G401.6 (cell line): Measurements from ENCODE around the gene CREG2.

ENCODE experiments used
- FAIRE-seq: peaks from 2 replicates; lab custom pipeline; 2012; peaks lifted over from hg19 to GRCh38; lab: Jason Lieb, UNC

The CREG2 gene

DNA sequence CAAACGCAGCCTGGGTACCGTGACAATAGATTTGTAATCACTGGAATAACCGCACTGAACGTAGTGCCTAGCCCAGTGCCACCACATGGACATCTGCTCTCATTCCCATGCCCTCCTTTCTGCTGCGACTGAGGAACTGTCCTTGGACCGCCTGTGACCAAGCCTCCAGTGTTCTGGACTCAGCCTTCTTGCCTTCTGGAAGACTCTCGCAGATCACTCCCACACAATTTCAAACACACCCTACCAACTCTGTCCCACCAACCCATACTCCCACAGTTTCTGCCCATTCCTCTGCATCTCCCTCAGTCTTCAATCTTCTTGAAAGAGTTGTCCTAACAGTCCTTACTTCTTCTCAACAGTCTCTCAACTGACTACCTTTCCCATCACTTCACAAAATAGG is 80.9 kb downstream of the CREG2 start:
- no peak for FAIRE-seq

DNA sequence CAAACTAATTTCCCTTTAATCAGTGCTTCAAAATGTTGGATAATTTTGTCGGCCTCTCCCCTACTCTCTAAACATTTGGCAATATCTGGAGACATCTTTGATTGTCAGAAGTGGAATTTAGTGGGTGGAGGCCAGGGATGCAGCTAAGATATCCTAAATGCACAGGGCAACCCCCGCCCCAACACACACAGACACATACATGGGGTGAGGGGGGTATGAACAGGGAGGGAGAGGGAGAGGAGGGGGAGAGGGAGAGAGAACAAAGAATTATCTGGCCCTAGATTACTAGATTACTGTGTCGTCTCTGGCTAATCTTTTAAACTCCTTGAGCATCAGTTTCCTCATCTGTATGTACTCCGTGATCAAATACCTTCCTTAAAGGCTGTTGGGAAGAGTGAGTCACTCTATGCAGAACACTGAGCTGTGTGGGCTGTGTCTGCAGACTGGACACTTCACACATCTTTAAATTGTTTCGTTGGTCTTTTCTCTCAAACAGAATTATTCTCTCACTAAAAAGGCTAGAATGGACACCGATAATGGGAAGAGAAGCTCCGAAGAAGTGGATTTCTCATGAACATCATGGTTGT is 81.7 kb downstream of the CREG2 start:
- FAIRE-seq = no peak

DNA sequence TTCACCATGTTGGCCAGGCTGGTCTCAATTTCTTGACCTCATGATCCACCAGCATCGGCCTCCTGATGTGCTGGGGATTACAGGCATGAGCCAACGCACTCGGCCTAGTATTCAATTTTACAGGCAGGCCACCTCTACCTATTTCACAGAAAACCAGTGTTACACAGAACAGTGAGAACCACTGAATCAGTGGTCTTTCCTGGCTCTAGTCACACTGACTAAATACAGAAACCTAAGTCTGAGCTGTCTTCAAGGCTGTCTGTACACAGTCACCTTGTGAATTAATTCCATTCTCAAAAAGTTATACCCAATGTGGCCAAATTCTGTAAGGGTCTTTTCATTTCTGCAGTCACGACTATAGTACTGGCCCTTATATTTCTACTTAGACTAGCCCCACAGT is 82.3 kb downstream of the CREG2 start:
- FAIRE-seq = no peak

DNA sequence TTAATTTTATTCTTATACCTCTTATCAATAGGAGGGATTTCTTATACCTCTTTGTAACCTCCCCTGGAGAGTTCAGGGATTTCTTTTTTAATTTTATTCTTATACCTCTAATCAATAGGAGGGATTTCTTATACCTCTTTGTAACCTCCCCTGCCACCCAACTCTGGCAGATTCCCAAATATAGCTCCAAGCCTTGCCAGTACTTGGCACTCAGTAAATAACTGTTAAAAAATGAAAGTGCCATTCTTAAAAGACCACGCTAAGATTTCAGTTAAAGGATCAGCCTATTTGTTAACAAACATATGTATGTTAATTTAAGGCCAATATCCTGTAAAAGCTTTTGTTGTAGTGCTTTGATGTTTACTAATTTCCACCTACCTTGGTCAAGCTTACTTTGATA is 83.6 kb downstream of the CREG2 start:
- no peak for FAIRE-seq

- FAIRE-seq = no peak
Observed at GRCh38 chr2:101302016-101302415, 85.3 kb downstream of the CREG2 start.

GRCh38 chr2:101300836-101301235 is 86.5 kb downstream of the CREG2 start:
- no peak for FAIRE-seq

DNA sequence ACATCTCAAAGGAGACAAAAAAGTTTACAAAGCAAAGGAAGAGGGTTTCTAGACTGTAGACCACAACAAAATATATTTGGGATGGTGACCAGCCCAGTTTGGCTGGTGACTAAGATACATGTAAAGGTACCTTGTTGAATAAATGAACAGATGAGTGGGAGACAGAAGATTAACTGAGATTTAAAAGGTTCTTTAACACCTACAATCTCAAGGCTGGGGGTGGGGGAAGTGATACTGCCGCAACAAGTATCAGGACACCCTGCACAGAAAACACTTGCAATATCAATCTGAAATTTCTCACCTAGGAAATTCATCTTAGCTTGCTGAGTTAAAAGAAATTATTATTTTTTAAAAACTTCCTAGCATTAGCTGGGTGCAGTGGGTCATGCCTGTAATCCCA is 87.1 kb downstream of the CREG2 start:
- no peak for FAIRE-seq

DNA sequence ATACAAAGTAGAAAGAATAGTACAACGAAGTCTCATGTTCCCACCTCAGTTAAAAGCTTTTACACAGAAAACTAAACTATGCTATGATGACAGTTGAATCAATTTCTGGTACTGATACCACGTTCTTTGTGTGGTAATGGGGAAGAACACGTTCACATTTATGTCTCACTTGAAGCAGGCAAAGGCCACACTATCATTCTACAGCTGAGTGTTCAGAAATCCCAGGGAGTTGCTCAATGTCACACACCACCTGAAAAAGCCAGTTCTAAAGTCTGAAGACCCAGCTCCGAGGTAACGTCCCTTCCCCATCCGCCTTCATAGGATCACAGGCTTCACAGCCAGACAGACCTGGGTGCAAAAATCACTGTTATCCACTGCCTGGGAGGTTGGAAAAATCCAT is 87.7 kb downstream of the CREG2 start:
- FAIRE-seq = no peak

- no peak for FAIRE-seq
Observed at GRCh38 chr2:101297383-101297782, 89.9 kb downstream of the CREG2 start.

DNA sequence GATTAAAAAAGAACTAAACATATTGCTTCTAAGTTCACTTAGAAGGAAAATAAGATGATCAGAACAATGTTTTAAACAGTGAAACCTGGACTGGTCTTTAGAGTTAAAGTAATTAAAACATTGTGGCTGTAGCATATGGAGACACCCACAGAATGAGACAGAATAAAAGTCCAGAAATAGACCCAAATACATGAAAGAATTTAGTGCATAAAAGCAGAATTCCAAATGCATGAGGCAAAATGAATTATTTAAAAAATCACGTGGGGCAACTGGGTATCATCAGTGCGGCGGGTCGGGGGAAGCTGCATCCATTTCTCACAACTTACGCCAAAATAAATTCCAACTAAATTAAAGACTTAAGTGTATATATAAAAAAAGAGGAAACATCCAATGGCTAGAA is 90.9 kb downstream of the CREG2 start:
- FAIRE-seq = no peak

DNA sequence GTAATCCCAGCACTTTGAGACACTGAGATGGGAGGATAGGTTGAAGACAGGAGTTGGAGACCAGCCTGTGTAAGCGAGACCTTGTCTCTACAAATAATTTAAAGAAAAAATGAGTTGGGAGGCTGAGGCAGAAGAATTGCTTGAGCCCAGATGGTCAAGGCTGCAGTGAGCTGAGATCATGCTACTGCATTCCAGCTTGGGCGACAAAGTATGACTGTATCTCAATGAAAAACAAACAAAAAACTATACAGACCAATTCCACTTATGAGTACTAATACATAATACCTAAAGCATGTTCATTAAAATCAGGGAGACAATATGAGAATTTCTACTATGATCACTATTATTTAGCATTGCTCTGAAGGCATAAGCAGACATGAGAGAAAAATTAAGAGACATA is 91.4 kb downstream of the CREG2 start:
- no peak for FAIRE-seq
